Gastroesophageal sphincter (tissue), 3 donors: ENCODE results near the gene APELA.

Experiments
- CTCF ChIP-seq, 4 experiments: fragments of 200-600 bp in 2 of 4; fragments of 450-650 bp in 2 of 4; sonication (generic) in 1 of 4; IDR thresholded peaks; one replicate each; pipeline ENCODE4 v1.5.1; 2017 to 2019; ENCODE audit warnings: antibody characterized with exemption in 4 of 4, mild to moderate bottlenecking in 2 of 4, moderate library complexity in 2 of 4
- EP300 ChIP-seq: sonication (generic); formaldehyde crosslinking; IDR thresholded peaks from one replicate; pipeline ENCODE4 v1.6.1; 2017; ENCODE audit warnings: antibody characterized with exemption, mild to moderate bottlenecking
- POLR2A ChIP-seq, 2 donors: fragments of 450-650 bp; IDR thresholded peaks; one replicate each; pipeline ENCODE4 v1.6.1; 2017; ENCODE audit warnings: antibody characterized with exemption in 2 of 2, mild to moderate bottlenecking in 2 of 2, moderate library complexity in 1 of 2
- POLR2AphosphoS5 ChIP-seq: sonication (generic); formaldehyde crosslinking; IDR thresholded peaks from one replicate; pipeline ENCODE4 v1.6.1; 2017; ENCODE audit warnings: antibody characterized with exemption

- TF ChIP-seq CTCF (IDR thresholded peaks at IDR 0.05) = no peak
- no peak for TF ChIP-seq POLR2A (IDR thresholded peaks at IDR 0.05)
- TF ChIP-seq EP300 = no peak
- no peak for TF ChIP-seq POLR2AphosphoS5
These were observed 54.8 kb downstream of the APELA start for GRCh38 chr4:164931551-164932324.
